CD4-positive, alpha-beta T cell (primary cell): ENCODE data around the gene CYP20A1. TPM values are rescaled to one million over a fixed set of nuclear protein-coding genes. Genes with fewer than 3 reads are reported as not detected.
"Not testable (repeated sequence)": the region's sequence is repeated elsewhere in the genome, so short reads cannot be mapped to it uniquely, and the experiment has no call there.

Experiments
- ATAC-seq: fragments of 200-7000 bp; cut with Tn5 transposase; one replicate; pipeline ENCODE4 v1.10.0; 2022; ENCODE audit warnings: mild to moderate bottlenecking; ENCODE audit not compliant: poor library complexity
- CTCF ChIA-PET: fragments of 350-600 bp; sonication (Branson Sonifier 250); formaldehyde crosslinking; loops from one replicate; lab custom pipeline; 2021; ENCODE audit warnings: antibody characterized with exemption, inconsistent platforms; lab: Charles Lee
- POLR2A ChIA-PET: fragments of 350-600 bp; sonication (Branson Sonifier 250); formaldehyde crosslinking; loops from one replicate; lab custom pipeline; 2021; ENCODE audit warnings: antibody characterized with exemption, inconsistent platforms; lab: Charles Lee
- DNase-seq, 14 experiments: peaks; one replicate each; pipeline ENCODE4 v3.0.0-alpha.2; 2013 to 2020; ENCODE audit warnings: mixed read lengths in 2 of 14
- H3K27ac ChIP-seq, 2 donors: one replicate each; pipeline versions ENCODE4 v1.5.1 to v1.7.0; 2013; ENCODE audit warnings: low read length in 2 of 2, low read depth in 1 of 2, mild to moderate bottlenecking in 1 of 2
- H3K27me3 ChIP-seq, 2 experiments: 1 replicate in 1 of 2; 2 replicates in 1 of 2; pipeline versions ENCODE4 v1.6.1 to v1.7.0; 2013; ENCODE audit warnings: low read length in 2 of 2, control low read depth in 1 of 2, mild to moderate bottlenecking in 1 of 2, moderate library complexity in 1 of 2; ENCODE audit not compliant: insufficient read depth in 2 of 2, control insufficient read depth in 1 of 2
- H3K36me3 ChIP-seq: one replicate; pipeline ENCODE4 v1.6.1; 2013; ENCODE audit warnings: low read length, control low read depth; ENCODE audit not compliant: insufficient read depth
- H3K4me1 ChIP-seq: one replicate; pipeline ENCODE4 v1.6.1; 2013; ENCODE audit warnings: low read length, control low read depth; ENCODE audit not compliant: insufficient read depth
- H3K4me3 ChIP-seq: one replicate; pipeline ENCODE4 v1.5.1; 2013; ENCODE audit warnings: mild to moderate bottlenecking, low read length, moderate library complexity
- H3K9me3 ChIP-seq, 2 experiments: 1 replicate in 1 of 2; 2 replicates in 1 of 2; pipeline versions ENCODE4 v1.6.1 to v1.7.0; 2013; ENCODE audit warnings: low read length in 2 of 2, mild to moderate bottlenecking in 2 of 2, control low read depth in 1 of 2, moderate library complexity in 1 of 2; ENCODE audit not compliant: control insufficient read depth in 1 of 2, insufficient read depth in 1 of 2
- H3K27ac Mint-ChIP-seq: one replicate; pipeline ENCODE4 v1.8.0; 2020; ENCODE audit warnings: mixed read lengths
- H3K27me3 Mint-ChIP-seq: one replicate; pipeline ENCODE4 v1.8.0; 2021; ENCODE audit warnings: mixed read lengths
- H3K36me3 Mint-ChIP-seq: one replicate; pipeline ENCODE4 v1.8.0; 2021; ENCODE audit warnings: low read depth, mixed read lengths
- H3K4me1 Mint-ChIP-seq: one replicate; pipeline ENCODE4 v1.8.0; 2021; ENCODE audit warnings: low read depth, mixed read lengths
- H3K4me3 Mint-ChIP-seq: one replicate; pipeline ENCODE4 v1.8.0; 2020; ENCODE audit warnings: mild to moderate bottlenecking, mixed read lengths
- H3K9me3 Mint-ChIP-seq: one replicate; pipeline ENCODE4 v1.8.0; 2020; ENCODE audit warnings: mixed read lengths
- CTCF ChIP-seq: fragments of 200-600 bp; IDR thresholded peaks from one replicate; pipeline ENCODE4 v1.8.0; 2022; ENCODE audit warnings: antibody characterized with exemption, mild to moderate bottlenecking
- intact Hi-C, 2 experiments: fragments of 100-400 bp; cut with DNase I in 1 of 2; cut with micrococcal nuclease in 1 of 2; formaldehyde crosslinking; loops; one replicate each; pipeline versions ENCODE4 v1.15.1 to v1.9.0; 2023 to 2025; cut with DNase I, micrococcal nuclease
- total RNA-seq, 174 experiments: library from RNA in 2 of 174; stranded (reverse) in 2 of 174; gene quantifications; one replicate each; pipeline ENCODE4 v1.2.3 and lab custom pipeline; 2021 to 2026

Gene CYP20A1
- total RNA-seq, 2 experiments from 2014 or later = 21.9 to 22.6 TPM

GRCh38 chr2:203338322-203338721, 99.5 kb downstream of the CYP20A1 start:
- Mint-ChIP-seq H3K27ac (no peak overlapping the region), H3K36me3 (peaks cover 23% of the 10 kb centered on the region), H3K27me3 (no peaks in the 10 kb centered on the region), H3K4me1 (peaks cover 11% of the 10 kb centered on the region), H3K9me3 (no peaks in the 10 kb centered on the region), H3K4me3 (no peak overlapping the region)
- ATAC-seq = no peak
- ChIA-PET CTCF (no interaction called here), POLR2A (no interaction called here)
- Histone ChIP-seq H3K4me1 (no peaks in the 10 kb centered on the region), H3K9me3 (no peaks in the 10 kb centered on the region), H3K27me3 (no peaks in the 10 kb centered on the region), H3K4me3 (no peak overlapping the region), H3K27ac (no peak overlapping the region), H3K36me3 (peaks cover 3% of the 10 kb centered on the region)
- intact Hi-C loops = no loop called here
- TF ChIP-seq CTCF = no peak
- DNase-seq = no peak

GRCh38 chr2:203340791-203341487, 102.1 kb downstream of the CYP20A1 start:
- H3K4me1 ChIP-seq = no peaks in the 10 kb centered on the region
- H3K9me3 Mint-ChIP-seq = no peaks in the 10 kb centered on the region
- peaks cover 10% of the 10 kb centered on the region for H3K4me1 Mint-ChIP-seq
- no peak overlapping the region for H3K4me3 Mint-ChIP-seq
- POLR2A ChIA-PET = no interaction called here
- CTCF ChIA-PET = no interaction called here
- ATAC-seq = no peak
- no peak overlapping the region for H3K27ac Mint-ChIP-seq
- H3K27ac ChIP-seq = no peak overlapping the region
- H3K27me3 Mint-ChIP-seq = no peaks in the 10 kb centered on the region
- no peaks in the 10 kb centered on the region for H3K27me3 ChIP-seq
- intact Hi-C loops = no loop called here
- no peak for TF ChIP-seq CTCF
- peaks cover 5% of the 10 kb centered on the region for H3K36me3 ChIP-seq
- no peaks in the 10 kb centered on the region for H3K9me3 ChIP-seq
- peaks cover 32% of the 10 kb centered on the region for H3K36me3 Mint-ChIP-seq
- no peak for DNase-seq
- H3K4me3 ChIP-seq = no peak overlapping the region

- Histone ChIP-seq H3K27me3 (no peaks in the 10 kb centered on the region), H3K4me3 (no peak overlapping the region), H3K36me3 (peaks cover 5% of the 10 kb centered on the region), H3K9me3 (no peaks in the 10 kb centered on the region), H3K27ac (no peak overlapping the region), H3K4me1 (no peaks in the 10 kb centered on the region)
- no peak overlapping the region for H3K27ac Mint-ChIP-seq
- intact Hi-C loops = no loop called here
- H3K36me3 Mint-ChIP-seq = peaks cover 24% of the 10 kb centered on the region
- ATAC-seq (no peak), DNase-seq (no peak)
- ChIA-PET CTCF (no interaction called here), POLR2A (no interaction called here)
- no peak overlapping the region for H3K4me3 Mint-ChIP-seq
- no peaks in the 10 kb centered on the region for H3K27me3 Mint-ChIP-seq
- H3K4me1 Mint-ChIP-seq = peaks cover 3% of the 10 kb centered on the region
- H3K9me3 Mint-ChIP-seq = no peaks in the 10 kb centered on the region
- TF ChIP-seq CTCF = no peak
These were observed 103.0 kb downstream of the CYP20A1 start for GRCh38 chr2:203341741-203342310.

- H3K36me3 ChIP-seq, H3K4me1 ChIP-seq, H3K9me3 Mint-ChIP-seq, H3K9me3 ChIP-seq, H3K4me3 ChIP-seq, H3K27ac Mint-ChIP-seq, CTCF ChIA-PET, ATAC-seq, H3K4me3 Mint-ChIP-seq, H3K4me1 Mint-ChIP-seq, H3K27ac ChIP-seq, H3K27me3 Mint-ChIP-seq, POLR2A ChIA-PET, H3K27me3 ChIP-seq, intact Hi-C loops, DNase-seq: not testable (repeated sequence)
- H3K36me3 Mint-ChIP-seq = peaks cover 24% of the 10 kb centered on the region
These were observed 103.6 kb downstream of the CYP20A1 start for GRCh38 chr2:203342374-203342773.
